GM12892 (cell line): ENCODE data around the gene ISLR.

Experiments
- POLR2A ChIP-seq: IDR thresholded peaks from 2 replicates; pipeline ENCODE4 v1.6.1; 2011; ENCODE audit warnings: low read depth, low read length, control low read depth
- POLR2AphosphoS5 ChIP-seq: IDR thresholded peaks from 2 replicates; pipeline ENCODE4 v1.6.1; 2011; ENCODE audit warnings: low read depth, low read length, control low read depth
- TAF1 ChIP-seq: IDR thresholded peaks from 2 replicates; pipeline ENCODE4 v1.6.1; 2011; ENCODE audit warnings: low read depth, mild to moderate bottlenecking, control low read depth, low read length, borderline replicate concordance

GRCh38 chr15:74222240-74223119 is 49.0 kb downstream of the ISLR start:
- TF ChIP-seq TAF1 (no peak), POLR2AphosphoS5 (no peak), POLR2A (no peak)
